T-helper 1 cell treated with Interleukin-12 subunit alpha and Interleukin-12 subunit beta and Interleukin-4 antibody, amounts not matched to agents 30 μg/mL and 1 μg/mL, for 36 hours (primary cell): ENCODE measurements around the gene PCDHGB5.
"Not testable (repeated sequence)": the region's sequence is repeated elsewhere in the genome, so short reads cannot be mapped to it uniquely, and the experiment has no call there.

ENCODE experiments used
- H3K27ac Mint-ChIP-seq: one replicate; pipeline ENCODE4 v1.8.0; 2021; ENCODE audit warnings: mild to moderate bottlenecking, mixed read lengths
- H3K27me3 Mint-ChIP-seq: one replicate; pipeline ENCODE4 v1.8.0; 2021; ENCODE audit warnings: low read depth, mixed read lengths
- H3K36me3 Mint-ChIP-seq: one replicate; pipeline ENCODE4 v1.8.0; 2021; ENCODE audit warnings: low read depth, mixed read lengths
- H3K4me1 Mint-ChIP-seq: one replicate; pipeline ENCODE4 v1.8.0; 2021; ENCODE audit warnings: low read depth, mixed read lengths
- H3K4me3 Mint-ChIP-seq: one replicate; pipeline ENCODE4 v1.8.0; 2021; ENCODE audit warnings: mild to moderate bottlenecking, moderate library complexity, mixed read lengths
- H3K9me3 Mint-ChIP-seq: one replicate; pipeline ENCODE4 v1.8.0; 2021; ENCODE audit warnings: mixed read lengths

Gene PCDHGB5

GRCh38 chr5:141414548-141415274 lies 17.0 kb downstream of the PCDHGB5 start:
- H3K9me3 Mint-ChIP-seq: peaks cover 23% of the 10 kb centered on the region
- not testable (repeated sequence) for H3K36me3 Mint-ChIP-seq
- peaks cover 14% of the 10 kb centered on the region for H3K4me1 Mint-ChIP-seq
- H3K27me3 Mint-ChIP-seq: peaks cover 65% of the 10 kb centered on the region
- H3K27ac Mint-ChIP-seq: peak overlapping the region; percentile 13
- peak overlapping the region; percentile 7 for H3K4me3 Mint-ChIP-seq

GRCh38 chr5:141415275-141415618 lies 17.5 kb downstream of the PCDHGB5 start:
- H3K36me3 Mint-ChIP-seq, H3K27ac Mint-ChIP-seq: not testable (repeated sequence)
- peaks cover 66% of the 10 kb centered on the region for H3K27me3 Mint-ChIP-seq
- H3K4me3 Mint-ChIP-seq: peak overlapping the region; percentile 14
- H3K9me3 Mint-ChIP-seq: peaks cover 24% of the 10 kb centered on the region
- H3K4me1 Mint-ChIP-seq: peaks cover 14% of the 10 kb centered on the region

- Mint-ChIP-seq H3K9me3 (peaks cover 30% of the 10 kb centered on the region), H3K27ac (peak within 1 kb of the TSS; percentile 53), H3K27me3 (peaks cover 82% of the 10 kb centered on the region), H3K4me1 (peaks cover 19% of the 10 kb centered on the region), H3K4me3 (peak within 1 kb of the TSS; percentile 71)
- not testable (repeated sequence) for H3K36me3 Mint-ChIP-seq
Observed at GRCh38 chr5:141417494-141418172, 19.9 kb downstream of the PCDHGB5 start, which contains the start of gene PCDHGB7. TSS of gene PCDHGB7 (plus strand) at chr5:141417677. CDS start at chr5:141417860, 183 bp downstream.

- peaks cover 32% of the 10 kb centered on the region for H3K9me3 Mint-ChIP-seq
- no peaks in the 10 kb centered on the region for H3K36me3 Mint-ChIP-seq
- H3K27ac Mint-ChIP-seq: peak overlapping the region; percentile 53
- H3K4me3 Mint-ChIP-seq: no peak overlapping the region
- peaks cover 10% of the 10 kb centered on the region for H3K4me1 Mint-ChIP-seq
- H3K27me3 Mint-ChIP-seq: peaks cover 77% of the 10 kb centered on the region
Observed at GRCh38 chr5:141419074-141419880, 21.5 kb downstream of the PCDHGB5 start.

GRCh38 chr5:141420855-141421488 lies 23.2 kb downstream of the PCDHGB5 start, which contains the start of gene PCDHGA11:
TSS of gene PCDHGA11 (plus strand) at chr5:141421051. CDS start at chr5:141421228, 177 bp downstream.
- Mint-ChIP-seq H3K4me3 (peak within 1 kb of the TSS; percentile 77), H3K9me3 (peaks cover 28% of the 10 kb centered on the region), H3K4me1 (peaks cover 8% of the 10 kb centered on the region), H3K27ac (peak within 1 kb of the TSS; percentile 66), H3K36me3 (no peaks in the 10 kb centered on the region), H3K27me3 (peaks cover 72% of the 10 kb centered on the region)

GRCh38 chr5:141421489-141421855 lies 23.7 kb downstream of the PCDHGB5 start:
- Mint-ChIP-seq H3K9me3 (peaks cover 28% of the 10 kb centered on the region), H3K27ac (no peak overlapping the region), H3K4me3 (peak overlapping the region; percentile 77), H3K36me3 (no peaks in the 10 kb centered on the region), H3K27me3 (peaks cover 67% of the 10 kb centered on the region), H3K4me1 (peaks cover 8% of the 10 kb centered on the region)

GRCh38 chr5:141422742-141423291 lies 25.1 kb downstream of the PCDHGB5 start:
- H3K36me3 Mint-ChIP-seq: no peaks in the 10 kb centered on the region
- H3K27ac Mint-ChIP-seq: no peak overlapping the region
- H3K4me3 Mint-ChIP-seq: no peak overlapping the region
- H3K4me1 Mint-ChIP-seq: peaks cover 6% of the 10 kb centered on the region
- peaks cover 60% of the 10 kb centered on the region for H3K27me3 Mint-ChIP-seq
- H3K9me3 Mint-ChIP-seq: peaks cover 27% of the 10 kb centered on the region

GRCh38 chr5:141427783-141428426 lies 30.2 kb downstream of the PCDHGB5 start:
- Mint-ChIP-seq H3K4me3 (no peak overlapping the region), H3K27me3 (peaks cover 43% of the 10 kb centered on the region), H3K36me3 (peaks cover 2% of the 10 kb centered on the region), H3K27ac (no peak overlapping the region), H3K4me1 (peaks cover 3% of the 10 kb centered on the region), H3K9me3 (peaks cover 19% of the 10 kb centered on the region)

- Mint-ChIP-seq H3K9me3 (peaks cover 21% of the 10 kb centered on the region), H3K36me3 (peaks cover 5% of the 10 kb centered on the region), H3K4me3 (peak within 1 kb of the TSS; percentile 77), H3K4me1 (peaks cover 6% of the 10 kb centered on the region), H3K27ac (peak within 1 kb of the TSS; percentile 73), H3K27me3 (peaks cover 29% of the 10 kb centered on the region)
Observed at GRCh38 chr5:141430332-141431113, 32.8 kb downstream of the PCDHGB5 start, which contains the start of gene PCDHGA12. TSS of gene PCDHGA12 (plus strand) at chr5:141430507. CDS start at chr5:141430760, 253 bp downstream.

GRCh38 chr5:141431286-141431685 lies 33.5 kb downstream of the PCDHGB5 start:
- peaks cover 29% of the 10 kb centered on the region for H3K27me3 Mint-ChIP-seq
- H3K36me3 Mint-ChIP-seq: peaks cover 5% of the 10 kb centered on the region
- H3K4me3 Mint-ChIP-seq: peak overlapping the region; percentile 62
- H3K4me1 Mint-ChIP-seq: peaks cover 6% of the 10 kb centered on the region
- peaks cover 21% of the 10 kb centered on the region for H3K9me3 Mint-ChIP-seq
- H3K27ac Mint-ChIP-seq: no peak overlapping the region

GRCh38 chr5:141432308-141432707 lies 34.6 kb downstream of the PCDHGB5 start:
- Mint-ChIP-seq H3K9me3 (peaks cover 21% of the 10 kb centered on the region), H3K27me3 (peaks cover 29% of the 10 kb centered on the region)
- H3K4me1 Mint-ChIP-seq, H3K4me3 Mint-ChIP-seq, H3K36me3 Mint-ChIP-seq, H3K27ac Mint-ChIP-seq: not testable (repeated sequence)

GRCh38 chr5:141432726-141433125 lies 35.0 kb downstream of the PCDHGB5 start:
- H3K27ac Mint-ChIP-seq, H3K36me3 Mint-ChIP-seq, H3K4me1 Mint-ChIP-seq, H3K4me3 Mint-ChIP-seq: not testable (repeated sequence)
- Mint-ChIP-seq H3K9me3 (peaks cover 21% of the 10 kb centered on the region), H3K27me3 (peaks cover 29% of the 10 kb centered on the region)

GRCh38 chr5:141434006-141434405 lies 36.3 kb downstream of the PCDHGB5 start:
- peaks cover 29% of the 10 kb centered on the region for H3K27me3 Mint-ChIP-seq
- H3K27ac Mint-ChIP-seq: no peak overlapping the region

More at GRCh38 chr5:141434006-141434405, 36.3 kb downstream of the PCDHGB5 start:
- H3K9me3 Mint-ChIP-seq: peaks cover 21% of the 10 kb centered on the region
- H3K4me3 Mint-ChIP-seq: no peak overlapping the region
- H3K4me1 Mint-ChIP-seq: peaks cover 6% of the 10 kb centered on the region
- peaks cover 5% of the 10 kb centered on the region for H3K36me3 Mint-ChIP-seq
